Measurements from ENCODE around the gene MAGEB17. TPM values are rescaled to one million over a fixed set of nuclear protein-coding genes. Genes with fewer than 3 reads are reported as not detected.

MAGEB17 gene
- total and polyA plus RNA-seq, 2 donors: 0.02 TPM; not detected in 1

DNA sequence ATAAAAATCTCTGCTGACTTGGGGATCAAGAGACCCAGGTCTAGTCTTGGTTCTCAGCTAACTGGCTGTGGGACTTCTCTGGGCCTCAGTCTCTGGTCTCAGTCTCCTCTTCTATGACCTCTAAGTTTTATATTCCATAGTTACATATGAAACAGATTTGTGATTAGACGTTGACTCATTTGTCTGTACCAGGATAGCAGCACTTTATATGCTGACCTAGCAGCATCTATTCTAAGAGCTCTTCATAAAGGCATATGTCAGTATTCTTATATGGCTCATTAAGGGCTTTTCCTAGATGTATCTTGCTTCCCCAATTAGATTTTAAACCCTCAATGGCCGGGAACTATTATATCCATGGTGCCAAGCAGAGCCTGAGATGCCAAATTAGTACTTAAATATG is 31.2 kb upstream of the MAGEB17 start:
- Histone ChIP-seq H3K4me1 (ENCODE audit: control insufficient read depth in 2 of 2, insufficient read depth in 2 of 2, low read length in 2 of 2) (no peaks in the 10 kb centered on the region), H3K36me3 (ENCODE audit: control insufficient read depth in 2 of 2, insufficient read depth in 2 of 2, low read length in 1 of 2) (no peaks in the 10 kb centered on the region), H3K4me3 (ENCODE audit: low read length in 2 of 2) (no peak overlapping the region), H3K27me3 (ENCODE audit: control insufficient read depth in 2 of 2, insufficient read depth in 1 of 2, low read length in 1 of 2) (no peaks in the 10 kb centered on the region), H3K27ac (ENCODE audit: low read depth in 1 of 2, low read length in 1 of 2) (no peak overlapping the region), H3K9me3 (ENCODE audit: control insufficient read depth in 2 of 2, insufficient read depth in 1 of 2, low read length in 1 of 2) (no peaks in the 10 kb centered on the region)
- no peak for DNase-seq (ENCODE audit: low read depth in 6 of 9, low spot score in 9 of 9)
- WGBS: 91% methylated on average over 2 of the region's 2 CpGs

DNA sequence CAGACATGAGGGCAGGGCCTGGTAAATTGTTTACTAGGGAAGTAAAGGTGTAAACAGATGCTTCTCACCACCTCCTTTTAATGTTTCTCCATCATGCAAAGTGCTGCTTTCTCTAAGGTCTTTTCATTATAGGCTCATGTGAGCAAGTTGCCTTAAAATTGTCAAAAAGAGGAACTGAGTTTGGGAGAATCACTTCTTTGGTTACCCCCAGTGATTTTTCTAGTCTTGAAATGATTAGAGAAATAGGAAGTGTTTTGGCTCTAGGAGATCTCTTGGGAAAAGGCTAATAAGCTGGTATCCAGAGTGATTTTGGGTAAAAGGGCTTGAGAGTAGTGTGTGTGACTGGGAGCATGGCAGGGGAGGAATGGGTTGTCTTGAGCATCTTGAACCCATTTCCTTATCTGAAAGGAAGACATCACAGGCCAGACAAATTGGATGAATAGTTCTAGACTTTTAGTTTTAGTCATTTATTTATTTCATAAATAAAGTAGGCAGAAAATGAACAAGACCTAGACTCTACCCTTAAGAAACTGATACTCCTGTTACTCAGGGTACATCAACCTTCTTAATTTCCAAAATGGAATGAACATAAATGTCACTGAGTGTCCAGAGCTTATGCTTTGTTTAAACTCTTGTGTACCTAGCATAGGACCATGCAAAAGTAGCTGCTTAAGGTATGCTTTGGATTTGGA is 29.7 kb upstream of the MAGEB17 start:
- no peaks in the 10 kb centered on the region for H3K27me3 ChIP-seq (ENCODE audit: control insufficient read depth in 2 of 2, insufficient read depth in 1 of 2, low read length in 1 of 2)
- H3K4me3 ChIP-seq (ENCODE audit: low read length in 2 of 2): no peak overlapping the region
- no peaks in the 10 kb centered on the region for H3K36me3 ChIP-seq (ENCODE audit: control insufficient read depth in 2 of 2, insufficient read depth in 2 of 2, low read length in 1 of 2)
- DNase-seq (ENCODE audit: low read depth in 6 of 9, low spot score in 9 of 9): no peak
- no peak overlapping the region for H3K27ac ChIP-seq (ENCODE audit: low read depth in 1 of 2, low read length in 1 of 2)
- no peaks in the 10 kb centered on the region for H3K9me3 ChIP-seq (ENCODE audit: control insufficient read depth in 2 of 2, insufficient read depth in 1 of 2, low read length in 1 of 2)
- H3K4me1 ChIP-seq (ENCODE audit: control insufficient read depth in 2 of 2, insufficient read depth in 2 of 2, low read length in 2 of 2): no peaks in the 10 kb centered on the region

DNA sequence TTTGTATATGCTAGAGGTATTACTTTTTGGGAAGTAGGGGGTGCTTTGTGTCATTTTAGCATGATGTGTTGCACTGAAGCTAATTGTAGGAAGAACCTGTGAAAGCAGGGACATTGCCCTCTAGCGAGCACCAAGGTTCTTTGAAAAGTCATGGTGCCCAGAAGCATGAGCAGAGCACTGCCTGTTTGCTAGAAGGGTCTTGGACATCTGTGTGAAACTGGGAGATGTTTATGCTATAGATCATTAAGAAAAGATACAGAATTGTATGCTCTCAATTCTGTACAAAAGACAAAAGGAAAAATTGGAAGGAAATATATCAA is 29.2 kb upstream of the MAGEB17 start:
- DNase-seq (ENCODE audit: low read depth in 6 of 9, low spot score in 9 of 9): no peak
- Histone ChIP-seq H3K27me3 (ENCODE audit: control insufficient read depth in 2 of 2, insufficient read depth in 1 of 2, low read length in 1 of 2) (no peaks in the 10 kb centered on the region), H3K36me3 (ENCODE audit: control insufficient read depth in 2 of 2, insufficient read depth in 2 of 2, low read length in 1 of 2) (no peaks in the 10 kb centered on the region), H3K9me3 (ENCODE audit: control insufficient read depth in 2 of 2, insufficient read depth in 1 of 2, low read length in 1 of 2) (no peaks in the 10 kb centered on the region), H3K4me3 (ENCODE audit: low read length in 2 of 2) (no peak overlapping the region), H3K27ac (ENCODE audit: low read depth in 1 of 2, low read length in 1 of 2) (no peak overlapping the region), H3K4me1 (ENCODE audit: control insufficient read depth in 2 of 2, insufficient read depth in 2 of 2, low read length in 2 of 2) (no peaks in the 10 kb centered on the region)
- 62% methylated on average over 1 of the region's 1 CpG for WGBS

DNA sequence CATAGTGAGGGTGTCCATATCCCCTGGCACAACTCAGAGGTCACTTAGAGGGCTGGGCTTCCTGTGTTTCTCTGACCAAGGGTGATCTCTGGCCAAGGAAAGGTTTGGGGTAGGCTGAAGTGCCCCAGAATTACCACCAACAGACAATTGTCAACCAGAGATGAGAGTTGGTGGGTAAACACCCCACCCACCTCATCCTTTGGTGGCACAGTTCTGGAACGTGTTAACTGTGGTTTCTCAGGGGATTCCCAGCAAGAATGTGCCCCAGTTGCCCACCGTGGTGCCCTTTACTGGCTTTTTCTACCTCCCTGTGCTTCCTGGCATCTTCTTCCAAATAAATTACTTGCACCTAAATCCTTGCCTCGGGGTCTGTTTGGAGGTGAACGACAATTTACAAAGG is 26.8 kb upstream of the MAGEB17 start:
- Histone ChIP-seq H3K9me3 (ENCODE audit: control insufficient read depth in 2 of 2, insufficient read depth in 1 of 2, low read length in 1 of 2) (no peaks in the 10 kb centered on the region), H3K27me3 (ENCODE audit: control insufficient read depth in 2 of 2, insufficient read depth in 1 of 2, low read length in 1 of 2) (no peaks in the 10 kb centered on the region), H3K4me3 (ENCODE audit: low read length in 2 of 2) (no peak overlapping the region), H3K4me1 (ENCODE audit: control insufficient read depth in 2 of 2, insufficient read depth in 2 of 2, low read length in 2 of 2) (no peaks in the 10 kb centered on the region), H3K27ac (ENCODE audit: low read depth in 1 of 2, low read length in 1 of 2) (no peak overlapping the region), H3K36me3 (ENCODE audit: control insufficient read depth in 2 of 2, insufficient read depth in 2 of 2, low read length in 1 of 2) (no peaks in the 10 kb centered on the region)
- no peak for DNase-seq (ENCODE audit: low read depth in 6 of 9, low spot score in 9 of 9)
- WGBS: 73% methylated on average over 4 of the region's 4 CpGs

DNA sequence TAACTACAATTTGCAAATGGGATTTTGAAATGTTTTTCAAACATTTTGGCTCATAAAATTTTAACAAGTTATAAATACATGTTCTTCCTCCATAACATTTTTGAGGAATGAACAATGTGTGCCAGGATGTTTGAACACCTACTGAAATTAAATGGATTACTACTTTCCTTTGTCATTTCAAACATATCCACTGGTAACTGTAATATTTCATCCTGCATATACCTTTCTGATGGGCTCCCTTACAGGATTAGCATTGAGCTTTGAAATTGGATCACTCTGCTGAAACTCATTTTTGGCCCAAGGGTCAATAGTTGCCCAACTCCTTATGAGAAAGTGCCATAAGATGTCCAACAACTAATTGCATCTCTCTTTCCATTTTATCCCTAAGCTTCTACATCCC is 26.3 kb upstream of the MAGEB17 start:
- Histone ChIP-seq H3K4me3 (ENCODE audit: low read length in 2 of 2) (no peak overlapping the region), H3K9me3 (ENCODE audit: control insufficient read depth in 2 of 2, insufficient read depth in 1 of 2, low read length in 1 of 2) (no peaks in the 10 kb centered on the region), H3K27ac (ENCODE audit: low read depth in 1 of 2, low read length in 1 of 2) (no peak overlapping the region), H3K27me3 (ENCODE audit: control insufficient read depth in 2 of 2, insufficient read depth in 1 of 2, low read length in 1 of 2) (no peaks in the 10 kb centered on the region), H3K36me3 (ENCODE audit: control insufficient read depth in 2 of 2, insufficient read depth in 2 of 2, low read length in 1 of 2) (no peaks in the 10 kb centered on the region), H3K4me1 (ENCODE audit: control insufficient read depth in 2 of 2, insufficient read depth in 2 of 2, low read length in 2 of 2) (no peaks in the 10 kb centered on the region)
- no peak for DNase-seq (ENCODE audit: low read depth in 6 of 9, low spot score in 9 of 9)

DNA sequence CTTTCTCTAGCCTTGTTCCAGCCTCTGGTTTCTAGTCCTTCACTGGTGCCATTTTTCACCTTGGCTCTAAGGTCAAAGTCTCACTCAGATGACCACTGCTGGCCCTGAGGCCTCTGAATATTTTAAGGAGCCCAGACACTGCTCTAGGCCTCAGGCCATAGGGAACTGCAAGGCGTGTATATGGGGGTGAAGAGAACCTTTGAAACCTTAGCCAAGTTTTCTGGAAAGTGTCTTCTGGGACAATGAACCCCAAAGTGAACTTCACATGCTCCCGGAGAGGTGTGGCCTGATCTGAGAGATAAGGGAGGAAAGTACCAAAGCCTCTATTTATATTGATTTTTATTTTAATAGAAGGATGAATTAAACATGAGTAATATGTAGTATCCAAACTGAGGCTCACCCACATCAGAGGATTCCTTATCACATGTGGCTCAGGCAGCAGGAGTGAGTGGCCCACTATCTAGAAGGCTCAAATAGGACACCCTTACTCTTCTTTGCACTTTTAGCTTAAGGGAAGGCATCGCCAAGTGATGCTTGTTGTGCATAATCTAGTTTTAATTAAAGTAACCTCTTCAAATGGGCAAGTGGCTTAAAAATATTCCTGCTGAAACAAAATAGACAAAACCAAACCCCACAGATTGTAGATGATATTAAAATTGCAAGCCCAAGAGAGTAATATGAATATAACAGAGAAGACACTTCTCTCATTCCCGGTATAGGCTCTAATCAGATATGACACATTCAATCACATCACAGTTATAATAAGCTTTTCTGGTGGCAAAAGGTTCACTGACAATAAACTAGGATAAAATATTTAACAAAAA is 25.6 kb upstream of the MAGEB17 start:
- no peak for DNase-seq (ENCODE audit: low read depth in 6 of 9, low spot score in 9 of 9)
- H3K9me3 ChIP-seq (ENCODE audit: control insufficient read depth in 2 of 2, insufficient read depth in 1 of 2, low read length in 1 of 2): no peaks in the 10 kb centered on the region
- no peaks in the 10 kb centered on the region for H3K4me1 ChIP-seq (ENCODE audit: control insufficient read depth in 2 of 2, insufficient read depth in 2 of 2, low read length in 2 of 2)
- no peak overlapping the region for H3K4me3 ChIP-seq (ENCODE audit: low read length in 2 of 2)
- H3K27me3 ChIP-seq (ENCODE audit: control insufficient read depth in 2 of 2, insufficient read depth in 1 of 2, low read length in 1 of 2): no peaks in the 10 kb centered on the region
- no peak overlapping the region for H3K27ac ChIP-seq (ENCODE audit: low read depth in 1 of 2, low read length in 1 of 2)
- no peaks in the 10 kb centered on the region for H3K36me3 ChIP-seq (ENCODE audit: control insufficient read depth in 2 of 2, insufficient read depth in 2 of 2, low read length in 1 of 2)
- 95% methylated on average over 4 of the region's 4 CpGs for WGBS

DNA sequence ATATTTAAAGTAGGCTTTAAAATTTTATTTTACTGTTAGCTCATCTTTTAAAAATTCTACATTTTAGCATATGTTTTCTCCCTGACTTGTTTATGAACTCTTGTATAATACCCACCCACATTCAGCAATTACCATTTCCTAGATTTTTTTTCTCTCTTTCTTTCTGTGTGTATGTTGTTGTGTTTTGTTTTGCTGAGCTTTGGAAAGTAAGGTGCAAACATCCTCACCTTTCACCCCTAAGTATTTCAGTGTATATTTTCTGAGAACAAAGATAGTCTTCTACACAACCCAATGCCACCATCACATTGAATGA is 25.1 kb upstream of the MAGEB17 start:
- H3K36me3 ChIP-seq (ENCODE audit: control insufficient read depth in 2 of 2, insufficient read depth in 2 of 2, low read length in 1 of 2): no peaks in the 10 kb centered on the region
- H3K27ac ChIP-seq (ENCODE audit: low read depth in 1 of 2, low read length in 1 of 2): no peak overlapping the region
- no peak for DNase-seq (ENCODE audit: low read depth in 6 of 9, low spot score in 9 of 9)

DNA sequence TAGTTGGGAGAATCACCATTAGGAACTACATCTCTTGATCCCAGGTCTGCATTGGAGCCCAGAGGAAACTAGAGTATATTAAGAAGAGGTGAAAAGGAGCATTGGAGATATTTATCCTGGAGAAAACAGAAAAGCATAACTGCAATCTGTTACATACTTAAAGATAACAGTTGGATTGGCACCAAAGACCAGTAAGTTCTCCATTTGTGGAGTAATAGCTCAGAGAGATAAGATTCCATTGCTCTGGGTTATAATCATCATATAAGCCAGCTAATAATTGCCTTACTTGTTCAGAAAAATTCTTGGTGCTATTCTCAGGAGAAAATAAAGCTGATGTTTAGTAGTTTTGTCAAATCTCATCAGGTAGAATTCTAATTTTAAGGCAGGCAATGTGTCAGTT is 23.3 kb upstream of the MAGEB17 start:
- H3K9me3 ChIP-seq (ENCODE audit: control insufficient read depth in 2 of 2, insufficient read depth in 1 of 2, low read length in 1 of 2): no peaks in the 10 kb centered on the region
- no peak overlapping the region for H3K27ac ChIP-seq (ENCODE audit: low read depth in 1 of 2, low read length in 1 of 2)
- no peak overlapping the region for H3K4me3 ChIP-seq (ENCODE audit: low read length in 2 of 2)
- no peak for DNase-seq (ENCODE audit: low read depth in 6 of 9, low spot score in 9 of 9)
- H3K4me1 ChIP-seq (ENCODE audit: control insufficient read depth in 2 of 2, insufficient read depth in 2 of 2, low read length in 2 of 2): no peaks in the 10 kb centered on the region
- no peaks in the 10 kb centered on the region for H3K36me3 ChIP-seq (ENCODE audit: control insufficient read depth in 2 of 2, insufficient read depth in 2 of 2, low read length in 1 of 2)
- no peaks in the 10 kb centered on the region for H3K27me3 ChIP-seq (ENCODE audit: control insufficient read depth in 2 of 2, insufficient read depth in 1 of 2, low read length in 1 of 2)

More for the DNA sequence above, 25.1 kb upstream of the MAGEB17 start:
- Histone ChIP-seq H3K4me3 (ENCODE audit: low read length in 2 of 2) (no peak overlapping the region), H3K4me1 (ENCODE audit: control insufficient read depth in 2 of 2, insufficient read depth in 2 of 2, low read length in 2 of 2) (no peaks in the 10 kb centered on the region), H3K9me3 (ENCODE audit: control insufficient read depth in 2 of 2, insufficient read depth in 1 of 2, low read length in 1 of 2) (no peaks in the 10 kb centered on the region), H3K27me3 (ENCODE audit: control insufficient read depth in 2 of 2, insufficient read depth in 1 of 2, low read length in 1 of 2) (no peaks in the 10 kb centered on the region)

DNA sequence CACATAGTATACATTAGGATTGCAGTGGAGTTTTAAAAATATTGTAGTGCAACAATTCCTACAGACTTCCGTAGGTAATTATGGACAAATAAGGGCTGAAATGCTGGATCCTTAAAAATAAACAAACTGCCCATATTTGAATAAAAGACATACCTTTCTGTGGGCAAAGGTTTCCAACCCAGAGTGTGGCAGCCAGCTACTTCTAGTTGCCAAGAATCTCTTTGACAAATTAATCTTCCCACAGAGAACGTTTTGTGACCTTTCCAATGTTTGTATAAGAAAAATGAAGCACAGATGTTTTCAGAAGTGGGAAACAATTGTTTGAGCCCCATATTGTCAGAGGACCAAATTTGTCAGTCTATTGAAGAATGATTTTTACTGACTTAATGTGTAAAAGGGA is 22.9 kb upstream of the MAGEB17 start:
- H3K4me3 ChIP-seq (ENCODE audit: low read length in 2 of 2): no peak overlapping the region
- no peaks in the 10 kb centered on the region for H3K27me3 ChIP-seq (ENCODE audit: control insufficient read depth in 2 of 2, insufficient read depth in 1 of 2, low read length in 1 of 2)
- H3K27ac ChIP-seq (ENCODE audit: low read depth in 1 of 2, low read length in 1 of 2): no peak overlapping the region
- 77% methylated on average over 2 of the region's 2 CpGs for WGBS
- no peaks in the 10 kb centered on the region for H3K36me3 ChIP-seq (ENCODE audit: control insufficient read depth in 2 of 2, insufficient read depth in 2 of 2, low read length in 1 of 2)
- no peaks in the 10 kb centered on the region for H3K4me1 ChIP-seq (ENCODE audit: control insufficient read depth in 2 of 2, insufficient read depth in 2 of 2, low read length in 2 of 2)
- no peak for DNase-seq (ENCODE audit: low read depth in 6 of 9, low spot score in 9 of 9)
- no peaks in the 10 kb centered on the region for H3K9me3 ChIP-seq (ENCODE audit: control insufficient read depth in 2 of 2, insufficient read depth in 1 of 2, low read length in 1 of 2)

Data from thymus (tissue), 11 donors.